ENCODE data around the gene TRIM29.

The TRIM29 gene

DNA sequence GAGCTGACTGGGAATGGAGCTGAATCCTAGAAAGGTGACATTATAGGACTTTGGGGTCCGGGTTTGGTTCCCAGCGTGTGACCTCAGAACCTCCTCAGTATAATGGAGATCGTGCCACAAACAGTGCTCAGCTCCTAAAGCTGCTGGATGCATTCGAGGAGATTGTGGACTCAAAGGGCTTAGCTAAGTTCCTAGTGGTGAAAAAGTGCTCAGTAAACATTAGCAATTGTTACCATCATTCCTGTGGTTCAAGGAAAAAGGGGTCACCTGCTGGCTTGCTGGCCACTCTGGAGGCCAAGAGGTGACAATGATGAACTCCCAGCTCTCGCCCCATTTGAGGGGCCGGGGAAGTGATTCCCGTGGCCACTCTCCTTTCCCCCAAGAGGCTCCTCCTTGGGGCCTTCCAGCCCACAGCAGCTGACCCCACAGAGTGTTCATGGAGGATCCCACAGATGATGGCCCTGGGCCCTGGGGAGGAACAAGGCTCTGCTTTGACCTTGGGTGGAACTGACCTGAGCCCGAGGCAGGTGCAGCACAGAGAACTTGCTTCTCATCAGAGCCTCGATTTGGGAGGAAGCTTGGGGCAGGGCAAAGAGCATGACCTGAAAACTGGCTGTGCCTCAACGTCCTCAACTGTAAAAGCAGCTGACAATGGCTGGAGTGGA lies 40.1 kb downstream of the TRIM29 start:
- TF ChIP-seq, protein P1, sequence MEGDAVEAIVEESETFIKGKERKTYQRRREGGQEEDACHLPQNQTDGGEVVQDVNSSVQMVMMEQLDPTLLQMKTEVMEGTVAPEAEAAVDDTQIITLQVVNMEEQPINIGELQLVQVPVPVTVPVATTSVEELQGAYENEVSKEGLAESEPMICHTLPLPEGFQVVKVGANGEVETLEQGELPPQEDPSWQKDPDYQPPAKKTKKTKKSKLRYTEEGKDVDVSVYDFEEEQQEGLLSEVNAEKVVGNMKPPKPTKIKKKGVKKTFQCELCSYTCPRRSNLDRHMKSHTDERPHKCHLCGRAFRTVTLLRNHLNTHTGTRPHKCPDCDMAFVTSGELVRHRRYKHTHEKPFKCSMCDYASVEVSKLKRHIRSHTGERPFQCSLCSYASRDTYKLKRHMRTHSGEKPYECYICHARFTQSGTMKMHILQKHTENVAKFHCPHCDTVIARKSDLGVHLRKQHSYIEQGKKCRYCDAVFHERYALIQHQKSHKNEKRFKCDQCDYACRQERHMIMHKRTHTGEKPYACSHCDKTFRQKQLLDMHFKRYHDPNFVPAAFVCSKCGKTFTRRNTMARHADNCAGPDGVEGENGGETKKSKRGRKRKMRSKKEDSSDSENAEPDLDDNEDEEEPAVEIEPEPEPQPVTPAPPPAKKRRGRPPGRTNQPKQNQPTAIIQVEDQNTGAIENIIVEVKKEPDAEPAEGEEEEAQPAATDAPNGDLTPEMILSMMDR (IDR thresholded peaks at IDR 0.05; ENCODE audit: low read depth, low read length) = no peak
- no peak overlapping the region for H3K4me3 ChIP-seq (replicated peaks in 1 of 2; ENCODE audit: low read depth in 2 of 2, low read length in 2 of 2)
- no peak for DNase-seq (ENCODE audit: low read depth in 2 of 2)

- no peak for DNase-seq (ENCODE audit: low read depth in 2 of 2)
- H3K4me3 ChIP-seq (replicated peaks in 1 of 2; ENCODE audit: low read depth in 2 of 2, low read length in 2 of 2) = no peak overlapping the region
- TF ChIP-seq, protein P1 (IDR thresholded peaks at IDR 0.05; ENCODE audit: low read depth, low read length) = no peak
Measured at GRCh38 chr11:120096369-120097191, 41.3 kb downstream of the TRIM29 start.

DNA sequence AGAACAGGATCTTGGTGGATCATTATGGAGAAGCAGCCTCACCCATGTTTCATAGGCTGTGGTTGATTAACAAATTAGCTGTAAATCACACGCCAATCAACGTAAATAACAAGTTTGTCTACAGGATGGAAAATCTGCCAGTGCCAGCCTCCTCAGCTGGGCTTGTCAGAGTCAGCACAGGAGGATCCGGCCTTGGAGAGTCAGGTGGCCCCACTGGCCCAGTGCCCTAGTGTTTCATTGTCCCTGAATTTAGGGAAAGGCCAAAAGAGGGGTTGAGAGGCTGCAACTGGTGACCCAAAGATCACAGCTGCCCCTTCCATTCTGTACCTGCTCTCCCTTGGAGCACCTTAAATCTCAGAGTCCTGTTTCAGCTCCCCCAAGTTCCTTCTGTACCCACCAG lies 42.4 kb downstream of the TRIM29 start:
- TF ChIP-seq, protein P1 (IDR thresholded peaks at IDR 0.05; ENCODE audit: low read depth, low read length) = no peak
- H3K4me3 ChIP-seq (replicated peaks in 1 of 2; ENCODE audit: low read depth in 2 of 2, low read length in 2 of 2) = no peak overlapping the region
- no peak for DNase-seq (ENCODE audit: low read depth in 2 of 2)

DNA sequence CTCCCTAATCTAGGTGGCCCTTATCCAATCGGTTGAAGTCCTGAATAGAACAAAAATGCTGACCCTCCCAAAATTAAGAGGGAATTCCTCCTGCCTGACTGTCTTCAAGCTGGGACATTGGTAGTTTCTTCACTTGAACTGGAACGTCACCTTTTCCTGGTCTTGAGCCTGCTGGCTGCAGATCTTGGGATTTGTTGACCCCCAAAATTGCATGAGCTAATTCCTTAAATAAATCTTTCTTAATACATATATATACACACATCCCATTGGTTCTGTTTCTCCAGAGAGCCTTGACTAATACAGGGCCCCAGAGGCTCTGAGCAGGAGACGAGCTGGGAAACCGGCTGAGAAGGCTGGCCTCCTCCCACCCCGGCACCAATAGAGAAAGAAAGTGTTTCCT lies 46.2 kb downstream of the TRIM29 start:
- no peak for DNase-seq (ENCODE audit: low read depth in 2 of 2)
- TF ChIP-seq, protein P1 (IDR thresholded peaks at IDR 0.05; ENCODE audit: low read depth, low read length) = no peak

DNA sequence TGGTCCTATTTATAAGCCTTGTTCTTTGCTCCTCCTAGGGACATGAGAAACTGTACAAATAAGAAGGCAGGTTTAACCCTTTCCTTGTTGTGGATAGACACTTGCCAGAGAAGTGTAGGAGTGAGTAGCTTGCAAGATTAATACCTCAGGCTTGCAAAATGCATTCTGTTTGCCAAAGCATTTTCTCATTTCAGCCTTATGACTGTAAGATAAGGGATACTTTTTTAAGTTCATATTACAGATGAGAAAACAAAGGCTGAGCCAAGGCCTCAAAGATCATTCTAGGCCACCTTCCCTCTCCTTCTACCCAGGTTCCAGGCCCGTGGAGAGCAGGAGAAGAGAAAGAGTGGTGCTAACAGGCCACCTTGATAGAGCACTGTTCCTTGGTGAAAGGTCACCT lies 46.8 kb downstream of the TRIM29 start:
- DNase-seq (ENCODE audit: low read depth in 2 of 2) = no peak
- H3K4me3 ChIP-seq (replicated peaks in 1 of 2; ENCODE audit: low read depth in 2 of 2, low read length in 2 of 2) = no peak overlapping the region
- TF ChIP-seq, protein P1 (IDR thresholded peaks at IDR 0.05; ENCODE audit: low read depth, low read length) = no peak

More for the DNA sequence above, 46.2 kb downstream of the TRIM29 start:
- no peak overlapping the region for H3K4me3 ChIP-seq (replicated peaks in 1 of 2; ENCODE audit: low read depth in 2 of 2, low read length in 2 of 2)

- H3K4me3 ChIP-seq (replicated peaks in 1 of 2; ENCODE audit: low read depth in 2 of 2, low read length in 2 of 2) = no peak overlapping the region
- DNase-seq (ENCODE audit: low read depth in 2 of 2) = no peak
- TF ChIP-seq, protein P1 (IDR thresholded peaks at IDR 0.05; ENCODE audit: low read depth, low read length) = no peak
Measured at GRCh38 chr11:120090411-120090810, 47.5 kb downstream of the TRIM29 start.
